COLO668 (cell line): ENCODE measurements around the gene QRFP.
"Not testable (repeated sequence)": the region's sequence is repeated elsewhere in the genome, so short reads cannot be mapped to it uniquely, and the experiment has no call there.

Experiments
- DNase-seq: peaks from one replicate; lab custom pipeline; 2025; ENCODE audit not compliant: unreplicated experiment; lab: John Stamatoyannopoulos, UW

The QRFP gene

DNA sequence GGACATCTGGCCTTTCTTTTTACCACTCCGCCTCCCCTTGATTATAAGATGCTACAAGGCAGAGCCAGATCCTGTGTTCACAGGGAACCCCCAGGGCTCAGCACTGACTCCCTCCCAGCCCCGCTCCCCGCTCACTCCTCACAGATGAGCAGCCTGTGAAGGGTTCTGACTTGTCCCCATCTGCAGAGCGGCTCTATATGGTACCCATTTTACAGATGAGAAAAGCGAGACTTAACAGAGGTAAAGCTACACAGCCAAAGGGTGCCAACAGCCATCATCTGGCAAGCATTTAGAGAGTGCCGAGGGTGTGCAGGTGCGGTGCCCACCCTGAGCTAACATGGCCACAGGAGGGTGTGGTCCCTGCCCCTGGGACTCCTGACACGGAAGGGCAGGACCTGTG lies 23.6 kb upstream of the QRFP start:
- DNase-seq = no peak

DNA sequence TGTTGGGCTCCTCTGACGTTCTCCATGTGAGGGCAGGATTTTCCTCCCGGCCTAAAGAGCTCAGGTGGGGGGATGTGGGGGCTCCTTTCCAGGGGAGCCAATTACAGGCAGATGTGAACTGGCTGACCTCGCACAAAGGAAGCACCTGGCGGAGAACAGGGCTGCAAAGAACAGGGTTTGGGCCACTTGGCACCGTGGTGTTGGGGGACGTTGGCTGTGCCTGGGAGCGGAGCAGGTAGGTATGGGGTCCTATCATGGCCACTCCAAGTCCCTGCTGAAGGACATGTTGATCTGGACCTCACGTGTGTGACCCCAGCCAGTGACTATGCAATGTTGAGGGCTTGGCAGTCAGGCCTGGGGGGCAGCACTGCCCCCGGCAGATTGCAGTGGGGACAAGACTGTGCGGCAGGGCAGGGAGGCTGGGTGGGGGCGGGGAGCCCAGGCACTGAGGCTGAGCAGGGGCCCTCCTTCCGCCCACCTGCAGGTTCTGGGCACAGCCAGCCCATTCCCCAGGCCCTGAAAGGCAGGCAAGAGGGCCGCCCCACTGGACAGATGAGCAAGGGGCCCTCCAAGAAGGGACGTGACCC lies 23.0 kb upstream of the QRFP start:
- DNase-seq = no peak

DNA sequence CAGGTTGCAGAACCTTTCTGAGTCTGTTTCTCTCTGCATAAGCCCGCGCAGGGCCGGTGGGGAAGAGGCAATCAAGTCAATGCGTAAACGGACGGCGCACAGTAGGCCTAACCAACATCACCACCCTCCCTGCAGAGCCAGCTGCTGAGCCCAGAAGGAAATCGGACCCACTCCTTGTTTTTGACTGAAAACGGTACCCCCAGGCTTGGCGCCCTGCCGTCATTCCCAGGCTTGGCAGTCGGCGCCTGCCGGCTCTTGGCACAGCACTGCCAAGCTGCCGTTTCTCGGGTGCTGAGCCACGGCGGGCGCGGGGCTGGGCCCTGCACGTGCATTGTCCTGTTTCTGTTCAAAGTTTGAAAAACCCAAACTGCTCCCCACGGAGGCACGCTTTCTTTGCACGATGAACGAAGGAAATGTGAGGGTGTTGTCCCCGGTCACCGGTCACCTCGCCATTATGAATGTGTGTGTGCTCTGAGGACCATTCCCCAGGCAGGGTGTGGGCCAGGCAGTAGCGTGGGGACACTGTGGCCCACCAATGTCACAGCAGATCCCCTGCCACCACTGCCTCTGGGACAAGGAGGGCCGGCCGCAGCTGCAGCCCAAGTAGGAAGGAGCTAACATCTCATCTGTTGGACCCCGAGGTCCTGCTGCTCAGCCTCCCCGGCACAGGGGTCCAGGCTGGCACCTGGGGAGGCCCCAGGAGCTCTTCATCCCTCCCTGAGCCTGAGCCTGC lies 22.4 kb upstream of the QRFP start:
- no peak for DNase-seq

DNA sequence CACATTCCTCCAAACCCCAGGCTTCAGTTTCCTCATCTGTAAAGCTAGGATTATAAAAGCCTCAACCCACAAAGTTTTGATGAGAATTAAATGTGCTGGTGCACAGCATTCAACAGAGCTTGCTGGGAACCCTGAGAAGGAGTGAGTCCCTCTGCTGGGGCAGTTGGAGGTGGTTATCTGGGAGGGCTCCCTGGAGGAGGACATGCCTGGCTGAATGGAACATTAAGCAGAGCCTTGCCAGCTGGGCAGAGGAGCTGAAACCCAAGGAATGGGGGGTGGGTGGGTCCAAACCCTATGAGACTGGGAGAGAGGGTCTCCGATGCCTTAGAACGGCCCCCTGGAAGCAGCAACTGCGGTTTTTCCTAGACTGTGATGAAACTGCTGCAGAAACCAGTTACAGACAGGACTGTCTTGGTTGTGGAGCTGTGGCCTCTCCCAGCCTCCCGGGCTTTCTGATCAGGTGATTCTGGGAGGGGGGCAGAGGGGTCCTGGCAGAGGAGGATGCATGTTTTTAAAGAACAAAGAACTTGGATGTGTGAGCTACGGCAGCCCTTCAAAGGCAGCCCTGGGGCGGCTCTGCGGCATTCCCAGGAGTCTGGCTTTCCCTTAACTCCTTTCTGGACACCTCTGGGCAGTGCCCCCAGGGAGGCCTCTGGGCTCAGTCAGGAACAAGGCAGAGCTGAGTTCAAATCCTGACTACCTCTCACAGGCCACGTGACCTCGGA lies 21.7 kb upstream of the QRFP start:
- no peak for DNase-seq

DNA sequence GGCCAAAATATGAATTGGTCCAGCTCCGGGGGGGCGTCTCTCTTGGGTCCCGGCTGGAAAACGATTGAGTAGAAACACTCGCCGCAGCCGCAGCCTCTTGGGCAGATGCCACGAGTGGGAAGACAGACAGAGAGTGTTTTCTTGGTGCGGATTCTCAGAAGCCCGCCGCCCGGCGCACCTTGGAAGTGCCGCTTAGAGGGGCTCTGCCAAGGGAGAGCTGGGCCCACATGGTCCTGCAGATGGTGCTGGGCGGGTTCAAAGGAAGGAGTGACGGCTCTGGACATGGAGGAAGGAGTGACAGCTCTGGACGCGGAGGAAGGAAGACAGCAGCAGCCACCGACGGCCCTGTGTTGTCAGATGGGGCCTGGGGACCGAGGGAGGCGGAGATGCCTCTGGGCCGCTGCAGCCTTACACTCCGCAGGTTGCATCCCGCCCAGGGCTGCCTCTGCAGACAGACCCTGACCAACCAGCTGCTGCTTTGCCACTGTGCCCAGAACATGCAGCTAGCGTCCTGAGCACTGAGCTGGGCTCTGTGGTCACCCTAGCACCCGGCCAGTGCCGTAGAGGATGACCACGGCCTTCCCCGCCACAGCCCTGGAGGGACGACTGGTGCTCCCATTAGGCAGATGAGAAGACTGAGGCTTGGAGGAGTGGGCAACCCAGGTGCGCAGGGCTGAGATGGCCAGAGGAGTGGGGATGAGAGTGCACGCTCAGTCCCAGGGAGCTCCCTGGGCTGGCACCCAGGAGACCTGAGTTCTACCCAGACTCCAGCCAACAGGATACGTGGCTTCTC lies 20.8 kb upstream of the QRFP start:
- DNase-seq = no peak

DNA sequence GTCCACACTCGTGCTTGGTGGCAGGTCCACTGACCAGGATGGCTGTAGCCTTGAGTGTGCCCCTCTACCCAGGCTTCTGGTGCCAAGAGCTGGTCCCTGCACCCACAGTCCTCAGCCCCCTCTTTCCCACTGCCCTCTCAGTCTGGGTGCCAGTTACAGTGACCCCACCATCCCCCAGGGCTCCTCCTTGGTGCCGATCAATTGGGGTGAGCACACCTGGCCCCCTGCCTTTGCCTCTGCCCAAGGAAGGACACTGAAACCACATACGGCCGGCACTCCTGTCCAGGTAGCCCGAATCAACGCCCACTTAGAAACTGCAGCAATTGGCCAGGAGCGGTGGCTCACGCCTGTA lies 18.5 kb upstream of the QRFP start:
- DNase-seq = no peak

DNA sequence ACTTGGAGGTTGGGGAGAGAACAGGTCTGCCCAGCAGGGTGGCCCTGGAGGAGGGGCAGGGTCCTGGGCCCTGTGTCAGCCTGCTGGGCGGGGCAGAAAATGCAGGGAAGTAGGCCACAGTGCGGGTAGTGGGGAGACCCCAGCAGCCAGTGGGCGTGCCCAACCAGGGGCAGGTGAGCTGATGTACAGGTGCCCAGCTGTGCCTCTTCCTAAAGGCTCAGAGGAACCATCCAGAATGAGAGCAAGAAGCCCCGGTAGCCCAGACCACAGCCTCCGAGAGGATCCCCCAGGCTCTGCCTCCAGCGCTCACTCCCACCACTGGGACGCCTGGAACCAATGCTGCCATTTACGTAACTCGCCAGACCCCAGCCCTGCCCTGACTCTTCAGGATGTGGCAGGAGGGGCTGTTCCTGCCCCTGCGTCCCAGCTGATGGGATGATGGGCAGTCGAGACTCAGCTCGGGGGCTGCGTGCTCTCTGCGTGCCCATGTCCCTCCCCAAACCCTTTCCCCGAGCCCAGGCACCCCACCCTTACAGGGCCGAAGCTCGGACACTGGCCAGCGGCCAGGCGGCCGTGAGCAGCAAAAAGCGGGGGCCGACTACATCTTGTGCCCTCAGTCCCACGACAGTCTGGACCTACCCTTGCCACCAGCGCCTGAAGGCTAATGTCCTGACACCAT lies 17.9 kb upstream of the QRFP start:
- DNase-seq = no peak

GRCh38 chr9:130913599-130914416 lies 17.2 kb upstream of the QRFP start:
- DNase-seq = no peak

GRCh38 chr9:130912932-130913598 lies 16.5 kb upstream of the QRFP start:
- DNase-seq = no peak

DNA sequence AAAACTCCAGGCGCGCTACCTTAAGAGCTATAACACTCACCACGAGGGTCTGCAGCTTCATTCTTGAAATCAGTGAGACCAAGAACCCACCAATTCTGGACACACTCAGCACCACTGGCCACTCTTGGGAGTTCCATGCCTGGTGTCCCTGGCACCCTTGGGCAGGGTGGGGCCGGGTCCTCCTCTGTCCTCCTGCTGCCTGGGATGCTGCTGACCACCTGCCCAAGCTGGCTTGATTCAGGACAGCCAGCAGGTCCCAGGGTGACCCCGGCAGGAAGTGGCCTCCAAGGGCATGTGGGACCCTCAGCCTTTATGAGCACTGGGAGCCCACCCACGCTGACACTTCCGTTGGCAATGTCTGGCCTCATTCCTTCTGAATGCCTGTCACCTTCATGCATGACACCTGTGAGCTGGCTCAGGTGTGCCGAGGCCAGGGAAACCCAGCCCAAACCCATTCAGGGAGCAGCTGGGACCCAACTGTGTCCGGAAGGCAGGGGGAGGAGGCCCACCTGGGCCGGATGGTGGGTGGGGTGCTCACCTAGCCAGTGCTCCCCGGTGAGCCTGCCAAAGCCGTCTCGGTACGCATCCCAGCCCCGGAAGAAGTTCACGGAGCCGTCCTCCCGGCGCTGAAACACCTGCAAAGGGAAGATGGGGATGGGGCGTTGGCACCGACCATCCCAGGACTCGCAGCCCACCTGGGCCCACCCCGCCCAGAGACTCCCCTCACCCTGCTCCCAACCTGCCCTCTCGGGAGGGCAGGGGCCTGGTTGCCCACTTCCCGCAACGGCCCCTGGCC lies 14.8 kb upstream of the QRFP start:
- no peak for DNase-seq

DNA sequence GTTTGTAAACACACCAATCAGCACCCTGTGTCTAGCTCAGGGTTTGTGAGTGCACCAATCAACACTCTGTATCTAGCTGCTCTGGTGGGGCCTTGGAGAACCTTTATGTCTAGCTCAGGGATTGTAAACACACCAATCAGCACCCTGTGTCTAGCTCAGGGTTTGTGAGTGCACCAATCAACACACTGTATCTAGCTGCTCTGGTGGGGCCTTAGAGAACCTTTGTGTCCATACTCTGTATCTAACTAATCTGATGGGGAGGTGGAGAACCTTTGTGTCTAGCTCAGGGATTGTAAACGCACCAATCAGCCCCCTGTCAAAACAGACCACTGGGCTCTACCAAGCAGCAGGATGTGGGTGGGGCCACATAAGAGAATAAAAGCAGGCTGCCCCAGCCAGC lies 14.1 kb upstream of the QRFP start:
- not testable (repeated sequence) for DNase-seq

DNA sequence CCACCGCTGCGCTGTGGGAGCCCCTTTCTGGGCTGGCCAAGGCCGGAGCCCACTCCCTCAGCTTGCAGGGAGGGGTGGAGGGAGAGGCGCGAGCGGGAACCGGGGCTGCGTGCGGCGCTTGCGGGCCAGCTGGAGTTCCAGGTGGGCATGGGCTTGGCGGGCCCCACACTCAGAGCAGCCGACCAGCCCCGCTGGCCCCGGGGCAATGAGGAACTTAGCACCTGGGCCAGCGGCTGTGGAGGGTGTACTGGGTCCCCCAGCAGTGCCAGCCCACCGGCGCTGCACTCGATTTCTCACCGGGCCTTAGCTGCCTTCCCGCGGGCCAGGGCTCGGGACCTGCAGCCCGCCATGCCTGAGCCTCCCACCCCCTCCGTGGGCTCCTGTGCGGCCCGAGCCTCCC lies 13.4 kb upstream of the QRFP start:
- DNase-seq = not testable (repeated sequence)

GRCh38 chr9:130908878-130909355 lies 12.3 kb upstream of the QRFP start:
- DNase-seq = no peak

DNA sequence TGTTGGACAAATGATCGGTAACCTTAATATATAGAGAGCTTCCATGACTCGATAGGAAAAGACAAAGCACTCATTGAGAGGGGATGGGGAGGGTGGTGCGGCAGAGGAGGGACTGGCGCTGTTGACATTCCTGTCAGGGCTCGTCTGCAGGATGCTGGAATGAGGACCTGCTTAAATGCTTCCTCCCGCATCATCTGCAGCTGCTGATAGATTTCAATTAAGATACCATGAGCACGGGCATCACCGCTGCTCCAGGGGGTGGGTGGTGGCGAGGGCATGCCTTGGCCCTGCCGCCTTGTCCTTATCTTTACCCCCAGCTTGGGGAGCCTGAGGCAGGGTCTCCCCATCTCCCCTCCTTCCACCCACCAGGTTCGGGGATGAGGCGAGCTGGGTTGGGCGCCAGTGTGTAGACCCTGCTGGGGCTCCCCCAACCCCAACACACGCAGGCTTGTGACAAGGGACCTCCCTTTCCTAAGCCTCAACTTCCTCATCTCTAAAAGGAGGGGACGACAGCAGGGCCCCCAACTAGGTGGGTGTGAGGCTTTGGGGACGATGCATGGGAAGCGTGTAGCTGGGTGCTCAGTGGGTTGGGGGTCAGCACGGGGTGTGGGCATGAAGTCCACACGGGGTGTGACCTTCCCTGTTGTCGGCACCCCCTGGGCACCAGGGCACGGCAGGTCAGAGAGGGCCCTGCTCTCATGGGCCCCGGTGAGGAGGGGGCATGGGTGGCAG lies 11.7 kb upstream of the QRFP start:
- no peak for DNase-seq

- no peak for DNase-seq
Measured at GRCh38 chr9:130906735-130907416, 10.3 kb upstream of the QRFP start.

DNA sequence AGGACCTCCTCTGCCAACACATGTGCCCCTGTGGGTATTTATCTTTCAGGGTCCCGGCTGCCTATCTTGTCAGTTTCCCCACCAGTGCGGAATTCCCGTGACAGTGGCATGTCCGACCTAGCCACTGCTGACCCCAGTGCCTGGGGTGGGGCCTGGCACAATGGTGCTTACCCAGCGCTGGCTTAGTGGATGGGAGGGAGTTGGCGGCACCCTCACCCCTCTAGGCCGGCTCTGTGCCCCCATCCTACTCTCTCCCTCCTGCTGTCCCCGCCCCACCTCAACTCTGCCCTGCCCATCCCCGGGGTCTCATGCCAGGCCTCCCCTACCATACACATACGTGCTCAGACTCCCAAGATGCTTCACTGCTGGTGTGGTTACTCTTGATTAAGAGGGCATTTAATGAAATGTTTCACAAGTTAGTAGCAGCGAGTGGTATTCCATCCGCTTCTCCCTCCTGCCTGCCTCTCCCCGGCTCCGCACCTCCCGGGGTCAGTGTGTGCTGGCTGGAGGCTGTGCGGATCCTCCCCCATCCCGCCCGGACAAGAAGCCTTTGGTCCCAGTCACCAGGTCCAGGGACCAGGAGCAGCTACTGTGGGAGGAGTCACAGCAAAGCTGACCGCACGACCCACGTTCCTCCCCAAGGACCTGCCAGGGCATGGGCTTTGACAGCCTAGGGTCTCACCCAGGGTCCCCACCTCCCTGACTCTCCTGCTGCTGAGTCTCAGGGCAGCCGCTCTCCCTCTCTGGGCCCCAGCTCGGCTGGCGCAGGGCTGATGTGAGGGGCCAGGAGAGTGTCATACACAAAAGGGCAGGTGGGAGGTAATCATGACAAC lies 9.5 kb upstream of the QRFP start:
- no peak for DNase-seq
